ENCODE results near the gene YIF1B.

Gene YIF1B

DNA sequence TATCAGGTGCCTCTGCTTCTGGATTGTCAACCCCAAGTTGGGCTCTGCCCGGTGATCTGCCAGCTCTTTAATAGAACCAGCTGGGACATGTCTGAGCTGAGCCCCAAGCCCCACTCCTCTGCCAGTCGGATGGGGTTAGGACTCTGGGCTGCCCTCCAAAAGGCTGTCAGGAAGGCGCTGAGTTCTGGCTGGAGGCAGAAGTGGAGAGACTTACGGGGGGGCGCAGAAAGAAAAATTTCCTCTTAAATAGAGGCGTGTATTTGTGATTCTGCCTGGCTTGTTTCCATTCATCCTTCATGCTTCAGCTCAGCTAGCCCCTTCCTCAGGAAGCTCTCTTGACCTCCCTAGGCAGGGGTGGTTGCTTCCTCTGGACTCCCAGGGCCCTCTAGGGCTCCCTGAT is 2.9 kb upstream of the YIF1B start:
- POLR2A ChIA-PET = interaction anchor here (1.6 kb wide), 1 partner anchor 17 kb away, joined by 4 read pairs; no protein-coding TSS in a partner anchor

DNA sequence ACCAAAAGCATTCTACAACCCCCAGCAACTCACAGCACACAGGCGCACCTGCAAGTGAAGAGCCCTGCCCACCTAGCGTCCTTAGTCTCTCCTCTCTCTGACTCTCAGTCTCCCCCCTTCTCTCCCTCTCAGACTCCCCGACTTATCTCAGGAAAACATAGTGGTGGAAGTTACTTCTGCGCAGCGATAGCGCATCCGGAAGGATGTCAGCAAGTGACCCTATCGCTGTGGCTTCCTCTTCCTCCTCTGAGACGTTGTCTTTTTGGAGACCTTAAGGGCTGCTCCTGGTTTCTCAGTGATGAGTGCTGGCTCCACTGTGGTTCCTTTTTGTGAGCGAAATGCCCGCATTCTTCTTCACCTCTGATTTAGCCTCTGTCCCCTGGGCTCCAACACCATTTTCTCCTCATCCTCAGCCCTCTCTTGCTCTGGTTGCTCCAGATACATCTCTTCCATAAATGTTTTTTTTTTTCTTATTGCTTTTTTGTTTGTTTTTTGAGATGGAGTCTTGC is 1.4 kb upstream of the YIF1B start:
- H3K4me3 ChIP-seq (ENCODE audit: low read depth, low read length) = no peak overlapping the region
- ChIA-PET CTCF (interaction anchor here (0.6 to 1.0 kb wide), 2 partner anchors 19 to 129 kb away, joined by 4 read pairs; partner anchors contain the start of gene CATSPERG), POLR2A (no interaction called here)
- TF ChIP-seq, protein P1, sequence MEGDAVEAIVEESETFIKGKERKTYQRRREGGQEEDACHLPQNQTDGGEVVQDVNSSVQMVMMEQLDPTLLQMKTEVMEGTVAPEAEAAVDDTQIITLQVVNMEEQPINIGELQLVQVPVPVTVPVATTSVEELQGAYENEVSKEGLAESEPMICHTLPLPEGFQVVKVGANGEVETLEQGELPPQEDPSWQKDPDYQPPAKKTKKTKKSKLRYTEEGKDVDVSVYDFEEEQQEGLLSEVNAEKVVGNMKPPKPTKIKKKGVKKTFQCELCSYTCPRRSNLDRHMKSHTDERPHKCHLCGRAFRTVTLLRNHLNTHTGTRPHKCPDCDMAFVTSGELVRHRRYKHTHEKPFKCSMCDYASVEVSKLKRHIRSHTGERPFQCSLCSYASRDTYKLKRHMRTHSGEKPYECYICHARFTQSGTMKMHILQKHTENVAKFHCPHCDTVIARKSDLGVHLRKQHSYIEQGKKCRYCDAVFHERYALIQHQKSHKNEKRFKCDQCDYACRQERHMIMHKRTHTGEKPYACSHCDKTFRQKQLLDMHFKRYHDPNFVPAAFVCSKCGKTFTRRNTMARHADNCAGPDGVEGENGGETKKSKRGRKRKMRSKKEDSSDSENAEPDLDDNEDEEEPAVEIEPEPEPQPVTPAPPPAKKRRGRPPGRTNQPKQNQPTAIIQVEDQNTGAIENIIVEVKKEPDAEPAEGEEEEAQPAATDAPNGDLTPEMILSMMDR (IDR thresholded peaks at IDR 0.05; ENCODE audit: insufficient read depth, low read length, missing control alignments) = no peak
- DNase-seq (ENCODE audit: low read depth, low spot score) = no peak

More for the DNA sequence above, 2.9 kb upstream of the YIF1B start:
- no peak for DNase-seq (ENCODE audit: low read depth, low spot score)
- H3K4me3 ChIP-seq (ENCODE audit: low read depth, low read length) = no peak overlapping the region
- TF ChIP-seq, protein P1 (IDR thresholded peaks at IDR 0.05; ENCODE audit: insufficient read depth, low read length, missing control alignments) = no peak
- CTCF ChIA-PET = interaction anchor here (0.7 to 5.0 kb wide), 4 partner anchors 16 to 86 kb away, joined by 3 to 19 read pairs (median 8); partner anchors contain the start of gene CATSPERG

DNA sequence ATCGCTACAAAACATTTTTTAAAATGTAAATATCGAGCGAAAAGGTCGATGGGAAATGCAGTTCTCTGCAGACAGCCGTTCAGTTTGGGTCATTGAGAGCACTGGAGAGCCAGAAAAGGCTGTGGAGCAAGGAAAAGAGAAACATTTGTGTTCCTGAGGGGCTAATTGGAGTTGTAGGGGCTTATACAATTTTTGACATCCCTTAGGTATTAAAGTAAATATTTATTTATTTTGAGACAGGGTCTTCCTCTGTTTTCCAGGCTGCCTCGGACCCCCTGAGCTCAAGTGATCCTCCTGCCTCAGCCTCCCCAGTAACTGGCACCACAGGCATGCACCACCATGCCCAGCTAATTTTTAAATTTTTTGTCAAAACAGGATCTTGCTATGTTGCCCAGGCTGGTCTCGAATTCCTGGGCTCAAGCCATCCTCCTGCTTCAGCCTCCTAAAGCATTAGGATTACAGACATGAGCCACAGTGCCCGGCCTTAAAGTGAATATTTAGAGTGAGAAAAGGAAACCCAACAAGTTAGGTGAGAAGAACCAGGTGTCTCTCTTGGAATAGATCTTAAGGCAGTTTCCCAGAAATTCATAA is 825 bp upstream of the YIF1B start:
- no peak for DNase-seq (ENCODE audit: low read depth, low spot score)
- POLR2A ChIA-PET = no interaction called here
- CTCF ChIA-PET = interaction anchor here (0.6 to 1.0 kb wide), 2 partner anchors 19 to 129 kb away, joined by 4 read pairs; partner anchors contain the start of gene CATSPERG
- peak overlapping the region; percentile 45 for H3K4me3 ChIP-seq (ENCODE audit: low read depth, low read length)
- TF ChIP-seq, protein P1 (IDR thresholded peaks at IDR 0.05; ENCODE audit: insufficient read depth, low read length, missing control alignments) = no peak

DNA sequence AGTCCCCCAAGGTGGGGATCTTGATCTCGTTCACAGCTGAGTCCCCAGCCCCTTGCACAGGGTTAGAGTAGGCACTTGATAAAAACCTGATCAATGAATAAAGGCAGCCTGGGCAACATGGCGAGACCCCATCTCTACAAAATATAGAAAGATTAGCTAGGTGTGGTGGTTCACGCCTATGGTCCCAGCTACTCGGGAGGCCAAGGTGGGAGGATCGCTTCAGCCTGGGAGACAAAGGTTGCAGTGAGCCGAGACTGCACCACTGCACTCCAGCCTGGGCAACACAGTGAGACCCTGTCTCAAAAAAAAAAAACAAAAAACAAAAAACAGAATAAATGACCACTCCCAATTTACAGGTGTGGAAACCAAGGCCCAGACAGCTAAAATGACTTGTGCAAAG is 4.8 kb downstream of the YIF1B start:
- TF ChIP-seq, protein P1 (IDR thresholded peaks at IDR 0.05; ENCODE audit: insufficient read depth, low read length, missing control alignments) = no peak
- DNase-seq (ENCODE audit: low read depth, low spot score) = no peak
- no peak overlapping the region for H3K4me3 ChIP-seq (ENCODE audit: low read depth, low read length)
- POLR2A ChIA-PET = no interaction called here
- CTCF ChIA-PET = interaction anchor here (2.7 kb wide), 1 partner anchor 67 kb away, joined by 10 read pairs; no protein-coding TSS in a partner anchor

DNA sequence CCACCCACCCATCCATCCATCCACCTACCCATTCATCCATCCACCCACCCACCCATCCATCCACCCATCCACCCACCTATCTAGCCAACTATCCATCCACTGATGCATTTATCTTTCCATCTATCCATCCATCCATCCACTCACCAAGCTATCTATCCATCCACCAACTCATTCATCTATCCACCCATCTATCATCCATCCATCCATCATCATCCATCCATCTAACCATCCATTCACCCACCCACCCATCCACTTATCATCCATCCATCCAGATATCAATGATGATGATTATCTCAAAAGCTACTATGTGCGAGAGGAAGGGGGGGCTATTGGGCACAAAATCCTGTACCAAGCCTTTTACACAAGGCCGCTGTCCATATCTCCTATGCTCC is 5.5 kb downstream of the YIF1B start:
- H3K4me3 ChIP-seq (ENCODE audit: low read depth, low read length) = no peak overlapping the region
- POLR2A ChIA-PET = no interaction called here
- DNase-seq (ENCODE audit: low read depth, low spot score) = no peak
- CTCF ChIA-PET = interaction anchor here (2.7 kb wide), 1 partner anchor 66 kb away, joined by 10 read pairs; no protein-coding TSS in a partner anchor
- TF ChIP-seq, protein P1 (IDR thresholded peaks at IDR 0.05; ENCODE audit: insufficient read depth, low read length, missing control alignments) = no peak

DNA sequence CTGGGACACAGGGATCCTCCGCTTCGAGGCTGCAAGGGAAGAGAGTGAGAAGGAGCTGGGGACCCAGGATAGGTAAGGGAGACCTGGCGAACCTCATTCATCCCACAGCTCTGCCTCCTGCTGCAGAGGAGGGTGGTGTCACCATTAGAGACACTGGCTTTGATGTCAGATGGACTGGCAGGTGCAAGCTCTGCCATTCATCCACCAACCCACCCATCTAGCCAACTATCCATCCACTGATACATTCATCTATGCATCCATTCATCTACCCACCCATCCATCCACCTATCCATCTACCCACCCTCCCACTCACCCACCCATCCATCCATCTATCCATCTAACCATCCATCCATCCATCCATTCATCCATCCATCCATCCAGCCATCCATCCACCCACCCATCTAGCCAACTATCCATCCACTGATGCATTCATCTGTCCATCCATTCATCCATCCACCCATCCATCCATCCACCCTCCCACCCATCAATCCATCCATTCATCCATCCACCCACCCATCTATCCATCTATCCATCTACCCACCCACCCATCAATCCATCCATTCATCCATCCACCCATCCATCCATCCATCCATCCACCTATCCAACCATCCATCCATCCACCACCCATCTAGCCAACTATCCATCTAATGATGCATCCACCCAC is 6.0 kb downstream of the YIF1B start:
- CTCF ChIA-PET = interaction anchor here (2.7 kb wide), 1 partner anchor 66 kb away, joined by 10 read pairs; no protein-coding TSS in a partner anchor

More for the DNA sequence above, 6.0 kb downstream of the YIF1B start:
- POLR2A ChIA-PET = no interaction called here
- DNase-seq (ENCODE audit: low read depth, low spot score) = no peak
- TF ChIP-seq, protein P1 (IDR thresholded peaks at IDR 0.05; ENCODE audit: insufficient read depth, low read length, missing control alignments) = no peak
- no peak overlapping the region for H3K4me3 ChIP-seq (ENCODE audit: low read depth, low read length)
